ENCODE results near the gene SUN3. TPM values are rescaled to one million over a fixed set of nuclear protein-coding genes. Genes with fewer than 3 reads are reported as not detected.

The SUN3 gene
- total and polyA plus RNA-seq, 2 of the 8 experiments (the other 6 are each of a cell fraction or from before 2014, with no cell fraction given) = not detected

DNA sequence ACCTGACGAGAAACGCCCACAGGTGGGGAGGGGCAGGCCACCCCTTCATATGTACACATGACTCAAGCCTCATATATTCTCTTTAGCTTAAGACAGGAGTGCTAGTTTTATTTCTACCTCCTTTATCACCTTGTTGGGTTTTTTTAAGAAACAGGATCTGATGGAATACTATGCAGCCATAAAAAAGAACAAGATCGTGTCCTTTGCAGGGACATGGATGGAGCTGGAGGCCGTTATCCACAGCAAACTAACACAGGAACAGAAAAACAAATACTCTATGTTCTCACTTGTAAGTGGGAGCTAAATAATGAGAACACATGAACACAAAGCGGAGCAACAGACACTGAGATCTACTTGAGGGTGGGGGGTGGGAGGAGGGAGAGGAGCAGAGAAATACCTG is 38.3 kb downstream of the SUN3 start:
- Histone ChIP-seq H3K79me2 (ENCODE audit: control insufficient read depth in 1 of 2, insufficient read depth in 2 of 2, low read length in 2 of 2) (no peaks in the 10 kb centered on the region), H3K79me1 (ENCODE audit: low read depth, low read length) (no peaks in the 10 kb centered on the region), H2BK120ac (replicated peaks; ENCODE audit: low read depth, low read length) (no peak overlapping the region), H3K9me3 (ENCODE audit: insufficient read depth in 2 of 2, low read depth in 1 of 2, low read length in 1 of 2) (no peaks in the 10 kb centered on the region), H4K20me1 (replicated peaks in 1 of 2; ENCODE audit: control insufficient read depth in 1 of 2, insufficient read depth in 2 of 2, low read length in 2 of 2) (peaks cover 0 to 2% of the 10 kb centered on the region in 2 experiments), H2BK5ac (ENCODE audit: low read depth, low read length) (no peak overlapping the region), H3K4me1 (replicated peaks in 1 of 4; ENCODE audit: control insufficient read depth in 3 of 4, insufficient read depth in 4 of 4, low read length in 3 of 4) (peaks cover 0 to 5% (median 0%) of the 10 kb centered on the region in 4 experiments; a peak in 5 of 7 replicates), H3K36me3 (ENCODE audit: control insufficient read depth in 2 of 4, insufficient read depth in 4 of 4, low read length in 3 of 4) (no peaks in the 10 kb centered on the region), H3K18ac (ENCODE audit: extremely low read depth, low read length) (no peak overlapping the region), H3K14ac (ENCODE audit: insufficient read length) (no peak overlapping the region), H2BK15ac (ENCODE audit: low read length) (no peak overlapping the region), H2AK5ac (ENCODE audit: low read depth, low read length) (no peak overlapping the region), H4K5ac (ENCODE audit: insufficient read length, low read depth, low read length) (no peak overlapping the region), H2BK20ac (ENCODE audit: low read length) (no peak overlapping the region), H3K56ac (replicated peaks; ENCODE audit: insufficient read length, low read depth, low read length) (no peak overlapping the region), H3K4me3 (ENCODE audit: extremely low read depth in 1 of 4, insufficient read depth in 2 of 4, low read depth in 3 of 4, low read length in 4 of 4) (no peak overlapping the region), H4K91ac (replicated peaks; ENCODE audit: insufficient read length, low read length) (no peak overlapping the region), H3K27me3 (replicated peaks in 1 of 4; ENCODE audit: control insufficient read depth in 3 of 4, extremely low read depth in 1 of 4, insufficient read depth in 3 of 4, low read length in 3 of 4) (no peaks in the 10 kb centered on the region), H3K23ac (ENCODE audit: insufficient read length) (no peak overlapping the region), H3K27ac (ENCODE audit: low read depth, low read length) (no peak overlapping the region), H3K4me2 (ENCODE audit: insufficient read depth in 1 of 2, low read depth in 2 of 2, low read length in 2 of 2) (no peak overlapping the region), H3K9ac (replicated peaks in 1 of 4; ENCODE audit: extremely low read depth in 1 of 4, low read depth in 3 of 4, low read length in 3 of 4) (no peak overlapping the region), H4K8ac (ENCODE audit: extremely low read depth, insufficient read depth, low read length) (no peak overlapping the region), H3K23me2 (ENCODE audit: low read depth, low read length) (peaks cover 4% of the 10 kb centered on the region; the same call in 1 of the 2 replicates), H2BK12ac (ENCODE audit: low read depth, low read length) (no peak overlapping the region), H2AFZ (ENCODE audit: low read length) (no peak overlapping the region), H3K4ac (replicated peaks; ENCODE audit: insufficient read length, low read depth, low read length) (no peak overlapping the region)
- DNase-seq (ENCODE audit: low read depth in 1 of 2, low spot score in 2 of 2) = no peak
- ChIA-PET POLR2A (ENCODE audit: partially characterized antibody) (interaction anchor here (1.3 to 3.2 kb wide), 2 partner anchors 17 to 98 kb away, joined by 3 to 36 read pairs; partner anchors contain the start of gene UPP1), CTCF (ENCODE audit: partially characterized antibody) (interaction anchor here (0.6 to 3.6 kb wide), 13 partner anchors 16 to 809 kb away, joined by 3 to 38 read pairs (median 5); partner anchors contain the start of gene UPP1)
- WGBS, 2 experiments (ENCODE audit: extremely low coverage in 1 of 2, insufficient coverage in 1 of 2, insufficient read length in 1 of 2, insufficient replicate concordance in 2 of 2, low coverage in 1 of 2, low lambda C conversion rate in 2 of 2, missing lambda C conversion rate in 1 of 2) = 90% methylated on average over 5 of the region's 5 CpGs; no CpG with 5 or more reads in 1 of the 2 experiments
- FAIRE-seq = no peak
- TF ChIP-seq PHF8 (conservative IDR thresholded peaks at IDR 0.05; ENCODE audit: low read depth, low read length) = no peak
- TF ChIP-seq ZNF274 (IDR thresholded peaks at IDR 0.05; ENCODE audit: borderline replicate concordance, extremely low read depth, low read length) = no peak
- TF ChIP-seq KDM1A (IDR thresholded peaks at IDR 0.05; ENCODE audit: borderline replicate concordance, low read length) = peak; percentile 62; the same call in 1 of the 2 replicates

Measured in H1 (cell line).